NCI-H146 treated with DMSO at 0.1 percent for 48 hours (cell line): ENCODE results near the gene ABCA10.
"Not testable (repeated sequence)": the region's sequence is repeated elsewhere in the genome, so short reads cannot be mapped to it uniquely, and the experiment has no call there.

ENCODE experiments used
- DNase-seq: peaks from one replicate; lab custom pipeline; 2025; ENCODE audit not compliant: unreplicated experiment; lab: John Stamatoyannopoulos, UW

Gene ABCA10

DNA sequence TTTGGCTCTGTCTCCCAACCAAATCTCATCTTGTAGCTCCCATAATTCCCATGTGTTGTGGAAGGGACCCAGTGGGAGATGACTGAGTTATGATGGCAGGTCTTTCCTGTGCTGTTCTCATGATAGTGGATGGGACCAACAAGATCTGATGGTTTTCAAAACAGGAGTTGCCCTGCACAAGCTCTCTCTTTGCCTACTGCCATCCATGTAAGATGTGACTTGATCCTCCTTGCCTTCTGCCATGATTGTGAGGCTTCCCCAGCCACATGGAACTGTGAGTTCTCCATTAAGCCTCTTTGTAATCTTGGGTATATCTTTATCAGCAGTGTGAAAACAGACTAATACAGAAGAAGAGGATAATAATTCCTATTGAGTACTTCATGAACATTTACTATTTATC, 60.0 kb downstream of the ABCA10 start:
- not testable (repeated sequence) for DNase-seq

DNA sequence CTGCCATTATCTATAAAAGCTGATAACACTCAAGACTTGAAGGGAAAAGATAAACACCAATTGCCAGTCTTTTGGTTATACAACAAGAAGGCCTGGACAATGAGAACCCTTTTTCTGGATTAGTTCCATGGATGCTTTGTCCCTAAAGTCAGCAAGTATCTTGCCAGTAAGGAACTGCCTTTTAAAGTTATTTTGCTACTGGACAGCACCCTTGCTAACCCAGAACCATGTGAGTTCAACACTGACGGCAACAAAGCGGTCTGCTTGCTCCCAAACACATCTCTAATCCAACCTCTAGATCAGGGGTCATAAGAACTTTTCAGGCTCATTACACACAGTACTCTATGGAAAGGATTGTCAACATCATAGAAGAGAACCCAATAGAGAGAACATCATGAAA, 61.7 kb downstream of the ABCA10 start:
- DNase-seq: no peak

DNA sequence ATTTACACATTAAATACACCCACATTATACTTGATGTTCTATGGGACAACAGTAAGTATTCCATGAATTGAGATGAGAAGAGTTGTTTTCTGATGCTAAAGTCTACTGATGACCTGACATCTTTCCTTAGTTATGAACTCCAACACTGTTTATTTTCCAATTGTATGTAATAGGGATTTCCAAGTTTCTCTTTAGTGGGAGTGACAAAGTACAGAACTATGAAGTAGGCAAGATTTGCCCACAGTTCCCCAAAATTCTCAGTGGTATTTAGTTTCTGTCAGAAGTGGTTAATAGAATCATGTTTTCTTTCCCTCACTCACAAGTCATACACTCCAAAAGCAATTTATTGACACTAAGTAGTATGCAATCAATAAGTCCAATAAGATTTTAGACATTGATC, 64.4 kb downstream of the ABCA10 start:
- DNase-seq: no peak

DNA sequence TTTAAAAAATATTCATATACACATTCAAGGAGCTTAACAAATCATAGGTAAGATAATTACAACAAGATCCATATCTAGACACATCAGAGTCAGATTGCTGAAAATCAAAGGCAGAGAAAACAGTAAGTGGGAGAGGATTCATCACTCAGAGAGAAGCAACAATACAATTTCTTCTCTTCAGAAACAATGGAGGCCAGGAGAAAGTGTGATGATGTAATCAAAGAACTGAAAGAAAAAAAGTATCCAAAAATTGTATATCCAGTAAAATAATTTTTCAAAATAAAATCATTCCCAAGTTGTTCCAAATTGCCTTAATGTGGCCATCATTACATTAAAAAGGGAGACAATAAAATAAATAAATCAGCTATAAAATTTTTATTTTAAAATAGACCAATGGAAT, 69.2 kb downstream of the ABCA10 start:
- DNase-seq: no peak

DNA sequence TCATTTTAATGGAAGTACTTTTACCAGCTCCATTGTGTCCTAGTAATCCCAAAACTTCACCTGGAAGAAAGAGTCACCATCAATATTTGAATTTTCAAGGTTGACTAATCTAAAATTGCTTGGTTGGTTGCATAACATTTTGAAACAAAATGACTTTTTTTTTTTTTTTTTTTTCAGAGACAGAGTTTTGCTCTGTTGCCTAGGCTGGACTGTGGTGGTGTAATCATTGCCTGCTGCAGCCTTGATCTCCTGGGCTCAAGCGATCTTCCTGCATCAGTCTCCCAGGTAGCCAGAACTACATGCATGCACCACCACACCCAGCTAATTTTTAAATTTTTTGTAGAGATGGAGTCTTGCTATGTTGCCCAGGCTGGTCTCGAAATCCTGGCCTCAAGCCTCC, 74.4 kb downstream of the ABCA10 start:
- DNase-seq: no peak

DNA sequence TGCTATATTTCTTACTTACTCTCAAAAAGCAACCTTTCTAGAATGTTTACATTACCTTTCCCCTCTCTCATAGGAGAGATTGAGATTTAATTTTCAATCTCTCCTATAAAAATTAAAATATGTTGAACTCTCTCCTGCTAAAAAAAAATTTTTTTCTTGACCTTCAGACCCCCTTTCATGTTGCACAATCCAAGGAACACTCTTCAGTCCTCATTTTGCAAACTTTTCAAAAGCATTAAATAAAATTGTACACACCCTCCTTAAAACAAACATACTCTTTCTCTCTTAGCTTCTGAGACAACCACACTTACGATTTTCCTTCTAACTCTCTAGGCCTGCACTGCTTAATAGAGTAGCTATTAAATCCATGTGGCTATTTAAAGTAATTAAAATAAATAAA, 78.3 kb downstream of the ABCA10 start:
- no peak for DNase-seq

DNA sequence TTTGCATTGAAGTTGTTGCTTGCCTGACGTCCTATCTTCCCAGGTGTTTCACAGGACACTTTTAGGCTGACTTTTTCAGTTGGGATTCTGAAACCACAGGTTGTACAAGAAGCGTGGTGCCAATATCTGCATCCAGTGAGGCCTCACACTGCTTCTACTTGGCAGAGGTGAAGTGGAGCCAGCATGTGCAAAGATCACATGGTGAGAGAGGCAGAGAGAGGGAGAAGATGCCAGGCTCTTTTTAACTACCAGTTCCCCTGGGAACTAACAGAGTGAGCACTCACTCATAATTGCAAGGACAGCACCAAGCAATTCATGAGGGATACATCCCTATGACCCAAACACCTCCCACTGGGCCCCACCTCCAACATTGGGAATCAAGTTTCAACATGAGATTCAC, 81.2 kb downstream of the ABCA10 start:
- no peak for DNase-seq

DNA sequence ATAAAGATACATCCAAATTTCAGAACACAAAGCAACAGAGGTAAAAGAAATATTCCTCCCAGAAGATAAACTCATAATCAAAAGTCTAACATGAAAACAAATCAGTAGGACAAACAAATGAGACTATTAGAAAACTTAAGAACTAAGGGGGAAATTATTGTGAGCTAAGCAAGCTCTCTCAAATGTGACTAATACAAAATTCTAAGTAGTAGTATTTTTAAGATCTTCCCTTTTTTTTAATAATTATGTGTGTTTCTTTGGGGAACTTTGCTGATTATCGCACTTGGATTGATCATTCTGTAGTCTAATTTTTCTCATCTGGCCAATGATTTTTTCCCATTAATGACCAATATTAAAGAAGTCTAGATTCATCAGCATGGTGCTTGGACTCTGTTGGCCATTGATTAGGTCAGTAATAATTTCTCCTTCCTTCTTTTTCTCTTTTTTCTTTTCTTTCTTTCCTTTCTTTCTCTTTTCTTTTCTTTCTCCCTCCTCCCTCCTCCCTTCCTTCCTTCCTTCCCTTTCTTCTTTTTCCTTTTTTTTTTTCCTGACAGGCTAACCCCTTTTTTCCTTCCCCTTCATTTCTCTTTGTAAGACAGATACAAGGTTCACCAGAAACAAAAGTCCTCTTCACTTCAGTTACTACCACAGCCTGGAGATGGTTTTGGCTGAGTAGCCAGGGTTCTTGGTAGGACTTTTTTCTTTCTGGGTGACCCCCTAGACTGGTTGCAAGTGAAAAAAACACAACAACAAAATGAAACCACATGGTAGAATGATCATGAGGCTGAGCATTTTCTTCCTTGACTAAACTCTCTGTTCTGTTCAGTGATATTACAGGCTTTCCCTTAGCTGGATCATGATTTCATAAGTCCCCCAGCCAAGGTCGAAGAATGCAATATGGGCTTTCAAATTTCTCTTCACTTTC, 84.0 kb downstream of the ABCA10 start:
- no peak for DNase-seq

DNA sequence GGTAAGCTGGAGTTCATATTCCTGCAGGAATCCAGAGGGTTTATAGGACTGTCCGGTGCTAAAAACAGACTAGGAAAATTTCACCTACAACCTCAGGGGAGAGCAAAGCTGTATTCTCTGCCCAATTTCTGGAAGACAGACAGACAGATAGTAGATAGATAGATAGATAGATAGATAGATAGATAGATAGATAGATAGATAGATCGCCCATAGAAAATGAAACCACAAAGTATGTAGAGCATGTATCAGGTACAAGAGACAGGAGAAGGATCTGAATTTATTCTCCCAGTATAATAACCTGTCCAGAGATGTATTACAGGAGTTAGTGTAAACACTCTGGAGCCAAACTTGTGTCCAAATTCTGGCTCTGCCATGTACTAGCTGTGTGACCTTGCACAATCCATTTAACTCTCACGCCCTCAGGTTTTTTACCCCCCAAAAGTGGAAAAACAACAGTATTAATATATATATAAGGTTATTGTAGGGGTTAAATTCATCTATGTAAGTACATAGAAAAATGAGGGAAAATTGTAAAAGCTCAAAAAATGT, 84.9 kb downstream of the ABCA10 start:
- DNase-seq: no peak

DNA sequence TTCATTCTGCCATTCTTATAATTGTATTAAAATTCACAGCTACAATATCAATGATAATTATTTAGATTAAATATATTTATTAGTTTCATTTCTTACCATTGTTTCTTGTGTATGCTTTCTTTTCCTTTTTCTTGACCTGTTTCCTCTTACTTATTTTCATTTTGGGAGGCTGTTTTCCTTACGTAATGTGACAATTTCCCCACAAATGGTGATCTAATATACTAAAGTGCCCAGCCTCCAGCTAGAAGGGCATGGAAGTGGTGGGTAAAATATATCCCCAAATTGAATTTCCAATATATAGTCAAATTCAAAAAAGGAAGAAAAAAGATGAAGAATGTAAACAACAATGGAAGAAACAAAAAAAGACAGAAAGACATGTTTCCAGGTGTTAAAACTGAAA, 85.5 kb downstream of the ABCA10 start:
- DNase-seq: no peak

DNA sequence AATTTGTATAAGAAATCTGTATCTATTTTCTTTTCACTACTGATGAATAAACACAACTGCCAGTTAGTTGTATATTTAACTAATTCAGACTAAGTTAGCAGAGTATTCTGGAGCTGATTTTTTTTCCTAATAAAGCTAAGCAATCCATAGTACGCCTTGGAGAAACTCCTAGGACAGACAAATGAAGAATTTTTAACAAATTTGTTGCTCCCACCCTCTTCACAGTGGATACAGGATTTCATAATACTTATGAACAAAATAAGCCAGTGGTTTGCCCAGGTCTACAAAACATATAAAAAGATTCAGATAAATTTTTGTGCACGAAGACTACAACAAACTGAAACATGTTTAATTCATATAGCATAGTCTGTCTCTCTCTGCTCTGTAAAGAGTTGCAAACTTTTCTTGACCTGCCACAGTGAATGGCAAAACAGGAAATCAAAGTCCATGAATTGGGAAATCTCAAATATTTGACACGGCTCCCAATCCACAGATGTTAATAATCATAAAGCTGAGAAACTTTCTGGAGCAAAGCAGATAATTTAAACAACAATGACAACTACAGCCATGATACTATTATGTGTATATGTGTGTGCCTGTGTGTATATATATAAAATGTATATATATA, 86.3 kb downstream of the ABCA10 start:
- no peak for DNase-seq

DNA sequence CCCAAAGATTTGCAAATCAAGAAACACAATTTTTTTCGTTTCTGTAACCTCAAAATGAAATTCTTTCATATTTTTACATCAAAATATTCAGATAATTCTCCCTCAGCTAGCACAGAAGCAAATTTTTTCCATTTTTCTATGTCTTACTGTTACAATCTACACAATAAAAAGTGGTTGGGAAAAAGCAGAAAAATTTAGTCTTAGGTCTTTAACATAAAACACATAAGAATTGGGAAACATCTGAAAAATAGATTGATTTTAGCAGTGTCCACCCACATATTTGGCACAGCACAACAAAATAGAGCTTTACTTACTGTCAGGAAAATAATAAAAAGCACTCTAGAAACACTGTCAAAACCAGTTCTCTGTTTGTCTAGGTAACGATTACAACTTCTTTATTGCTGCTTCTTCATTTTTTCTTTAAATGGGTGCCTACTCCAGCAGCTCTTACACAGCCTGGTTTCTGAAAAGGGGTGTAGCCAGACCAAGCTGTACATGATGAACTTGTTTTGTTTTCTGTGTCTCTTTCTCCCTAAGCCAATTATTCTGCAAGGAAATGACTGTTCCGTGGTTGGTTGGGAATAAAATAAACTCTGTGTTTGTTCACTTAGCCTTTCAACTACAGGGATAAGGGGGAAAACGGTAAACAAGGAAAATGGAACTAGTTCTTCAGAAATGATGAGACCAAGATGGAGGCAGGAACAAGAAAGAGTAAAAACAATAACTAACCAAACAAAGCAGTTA, 87.0 kb downstream of the ABCA10 start, which contains the start of gene ABCA6:
Gene ABCA6, minus strand, starts transcription at position 465 of the 744 bp plus-strand sequence. CDS start 1,192 bp downstream, outside the sequence.
- DNase-seq: no peak

DNA sequence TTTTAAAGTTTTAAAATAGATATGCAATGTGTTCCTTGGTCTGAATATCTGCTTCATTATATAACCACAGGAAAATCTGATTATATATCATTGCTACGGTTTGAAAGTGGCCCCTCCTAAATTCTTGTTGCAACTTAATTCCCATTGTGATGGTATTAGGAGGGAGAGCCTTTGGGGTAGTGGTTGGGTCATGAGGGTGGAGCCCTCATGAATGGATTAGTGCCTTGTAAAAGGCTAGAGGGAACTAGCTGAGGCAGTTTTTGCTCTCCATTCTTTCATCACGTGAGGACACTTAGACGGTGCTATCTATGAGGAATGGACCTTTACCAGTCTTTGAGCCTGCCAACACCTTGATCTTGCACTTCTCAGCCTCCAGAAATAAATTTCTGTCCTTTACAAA, 94.5 kb downstream of the ABCA10 start:
- no peak for DNase-seq

DNA sequence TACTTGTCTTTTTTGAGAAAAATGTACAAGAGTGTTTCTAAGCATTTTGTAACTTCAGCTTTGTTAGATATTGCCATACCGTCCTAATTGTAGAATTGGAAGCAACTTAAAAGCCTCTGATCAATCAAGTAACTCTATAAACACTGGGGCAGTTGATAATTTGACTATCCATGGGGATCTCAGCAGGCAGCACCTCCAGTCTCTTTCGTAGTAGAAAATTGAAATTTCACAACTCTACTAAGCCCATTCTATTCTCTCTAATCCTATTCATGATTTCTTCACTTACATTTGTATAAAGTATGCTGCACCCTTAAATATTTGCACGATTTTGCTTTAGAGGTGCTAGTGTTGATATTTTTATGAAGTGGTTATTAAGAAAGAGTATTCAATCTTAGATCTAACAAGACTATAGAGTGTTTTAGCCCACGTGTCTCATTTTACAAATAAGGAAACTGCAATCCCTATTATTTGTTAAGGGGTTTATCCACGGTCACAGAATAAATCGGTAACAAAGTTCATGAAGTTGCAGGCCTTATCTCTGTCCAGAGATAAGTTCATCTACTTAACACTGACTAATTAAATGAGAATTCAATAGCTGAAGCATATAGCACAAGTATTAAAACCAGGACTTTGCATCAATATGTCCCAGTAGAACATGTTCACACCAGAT, 97.9 kb downstream of the ABCA10 start:
- no peak for DNase-seq

DNA sequence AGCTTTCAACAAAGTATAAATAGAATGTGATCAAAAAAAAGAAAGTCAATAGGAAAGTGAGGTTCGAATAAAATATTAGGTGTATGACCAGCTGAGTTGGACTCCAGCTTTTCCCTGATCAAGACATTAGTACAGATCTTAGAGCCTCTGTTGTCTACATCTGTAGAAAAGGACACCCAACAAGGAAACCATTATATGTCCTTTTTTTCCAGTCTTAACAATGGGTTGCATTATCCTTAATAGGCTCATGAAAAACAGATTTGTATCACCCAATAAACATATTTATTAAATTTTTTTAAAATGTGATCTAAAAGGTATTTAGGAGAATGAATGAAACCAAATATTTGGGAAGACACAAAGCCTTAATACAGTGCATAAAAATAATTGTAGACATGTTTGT, 105.0 kb downstream of the ABCA10 start:
- no peak for DNase-seq

DNA sequence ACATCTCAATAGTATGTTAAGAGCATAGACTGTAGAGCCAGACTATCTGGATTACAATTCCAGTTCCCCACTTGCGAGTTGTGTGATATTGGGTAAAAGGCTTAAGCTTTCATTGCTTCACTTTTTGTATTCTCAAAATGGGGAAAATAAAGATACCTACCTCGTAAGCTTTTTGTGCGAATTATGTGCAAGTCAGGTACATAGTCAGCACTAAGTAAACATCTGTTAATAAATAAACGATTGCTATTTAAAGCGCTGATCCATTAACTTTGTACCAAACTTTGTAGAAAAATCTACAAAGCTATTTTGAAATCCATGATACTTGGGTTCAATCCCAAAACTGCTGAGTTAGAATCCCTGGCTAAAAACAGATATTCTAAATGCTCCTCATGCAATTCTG, 106.6 kb downstream of the ABCA10 start:
- DNase-seq: no peak

DNA sequence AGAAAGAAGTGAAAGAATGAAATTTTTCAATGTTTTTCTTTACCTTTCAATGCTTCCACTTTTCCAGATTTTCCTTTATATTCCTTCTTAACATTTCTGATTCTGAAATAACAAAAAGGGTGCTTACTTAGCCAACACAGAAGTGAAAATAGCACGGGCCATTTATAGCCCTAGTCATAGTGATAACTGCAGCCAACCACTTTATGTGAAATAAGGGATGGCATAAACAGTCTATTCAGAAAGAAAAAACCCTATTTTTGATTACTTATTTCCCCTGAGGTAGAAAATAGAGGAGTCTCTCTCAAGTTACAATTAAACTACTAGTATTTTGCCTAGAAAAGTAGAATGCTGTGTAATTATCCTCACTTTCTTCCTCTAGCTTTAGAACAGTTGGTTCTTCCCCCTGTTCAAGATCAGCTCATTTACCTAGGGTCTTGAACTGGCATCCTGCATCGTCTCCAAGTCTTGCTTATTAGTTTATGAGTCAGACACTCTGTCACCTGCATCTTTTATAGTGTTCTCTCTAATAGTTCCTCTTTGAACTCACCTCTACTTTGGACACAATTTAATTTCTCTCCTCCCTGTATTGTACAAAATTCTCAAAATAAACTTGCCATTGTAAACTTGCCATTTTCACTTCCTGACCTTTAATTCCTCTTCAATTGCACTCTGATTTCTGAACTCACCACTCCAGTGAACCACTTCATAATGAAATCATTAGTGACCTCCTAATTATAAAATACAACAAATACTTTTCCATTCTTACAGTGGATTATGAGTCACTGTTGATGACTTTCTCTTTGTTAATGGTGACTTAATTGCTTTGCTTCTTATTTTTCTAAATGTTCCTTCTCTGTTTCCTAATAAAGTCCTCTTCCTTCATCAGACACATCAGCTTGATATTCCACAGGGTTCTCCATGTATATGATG, 110.5 kb downstream of the ABCA10 start:
- DNase-seq: no peak

DNA sequence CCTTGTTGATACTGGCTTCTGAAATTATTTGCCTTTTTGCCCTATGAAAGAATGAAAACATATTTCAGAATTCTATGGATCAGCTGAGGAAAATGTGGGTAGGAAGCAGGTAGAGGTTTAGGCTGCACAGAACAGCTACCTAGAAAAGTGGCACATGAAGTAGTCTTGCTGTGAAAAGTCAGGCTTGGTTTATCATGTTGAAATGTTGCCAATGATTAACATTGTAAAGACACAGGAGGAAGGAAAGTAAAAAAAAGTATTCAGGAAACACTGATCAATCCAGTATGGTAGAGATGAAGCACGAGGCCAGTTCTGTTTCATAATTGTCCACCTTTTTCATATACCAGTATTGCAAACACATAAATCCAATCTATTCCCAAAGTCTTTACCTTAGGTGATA, 116.8 kb downstream of the ABCA10 start:
- DNase-seq: no peak

DNA sequence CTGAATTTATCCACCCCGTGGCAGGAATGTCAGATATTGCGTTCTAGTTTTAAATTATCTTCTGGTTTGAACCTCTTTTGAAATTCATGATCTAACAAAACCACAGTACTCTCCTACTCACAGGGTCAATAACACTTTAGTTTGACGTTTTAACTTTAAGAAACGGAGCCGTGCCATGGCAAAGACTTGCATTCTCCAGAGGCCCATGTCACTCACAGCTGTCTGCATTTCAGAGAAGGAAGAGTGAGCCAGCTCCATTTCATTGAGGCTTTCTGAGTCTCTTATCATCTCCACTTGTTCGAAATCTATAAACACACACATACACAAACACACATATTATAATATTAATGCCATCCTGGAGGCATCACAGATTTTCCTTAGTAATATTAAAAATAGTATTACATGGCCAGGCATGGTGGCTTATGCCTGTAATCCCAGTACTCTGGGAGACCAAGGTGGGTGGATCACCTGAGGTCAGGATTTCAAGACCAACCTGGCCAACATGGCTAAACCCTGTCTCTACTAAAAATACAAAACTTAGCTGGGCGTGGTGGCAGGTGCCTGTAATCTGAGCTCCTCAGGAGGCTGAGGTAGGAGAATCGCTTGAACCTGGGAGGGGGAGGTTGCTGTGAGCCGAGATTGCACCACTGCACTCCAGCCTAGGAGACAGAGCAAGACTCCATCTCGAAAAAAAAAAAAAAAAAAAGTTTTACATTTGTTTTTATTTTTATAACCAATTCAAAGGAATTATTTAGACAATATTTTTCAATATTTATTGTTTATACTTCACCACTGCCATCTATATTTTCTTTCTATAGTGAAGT, 122.5 kb downstream of the ABCA10 start:
- no peak for DNase-seq
